Hepatocyte (in vitro differentiated cells): Measurements from ENCODE around the gene CCDC148.

Experiments used
- EZH2 ChIP-seq: fragments of 200-600 bp; sonication (generic); IDR thresholded peaks from 2 replicates; pipeline ENCODE4 v1.6.1; 2016; ENCODE audit warnings: antibody characterized with exemption, mild to moderate bottlenecking, borderline replicate concordance
- EZH2phosphoT487 ChIP-seq: fragments of 200-600 bp; sonication (generic); IDR thresholded peaks from one replicate; pipeline ENCODE4 v1.6.1; 2018; ENCODE audit warnings: antibody characterized with exemption, mild to moderate bottlenecking, low read depth, moderate library complexity; ENCODE audit not compliant: unreplicated experiment, severe bottlenecking
- TF ChIP-seq, protein P1 (sequence below): fragments of 200-600 bp; sonication (generic); IDR thresholded peaks from 2 replicates; pipeline ENCODE4 v1.5.1; 2016; ENCODE audit warnings: antibody characterized with exemption, mild to moderate bottlenecking; ENCODE audit not compliant: poor library complexity

DNA sequence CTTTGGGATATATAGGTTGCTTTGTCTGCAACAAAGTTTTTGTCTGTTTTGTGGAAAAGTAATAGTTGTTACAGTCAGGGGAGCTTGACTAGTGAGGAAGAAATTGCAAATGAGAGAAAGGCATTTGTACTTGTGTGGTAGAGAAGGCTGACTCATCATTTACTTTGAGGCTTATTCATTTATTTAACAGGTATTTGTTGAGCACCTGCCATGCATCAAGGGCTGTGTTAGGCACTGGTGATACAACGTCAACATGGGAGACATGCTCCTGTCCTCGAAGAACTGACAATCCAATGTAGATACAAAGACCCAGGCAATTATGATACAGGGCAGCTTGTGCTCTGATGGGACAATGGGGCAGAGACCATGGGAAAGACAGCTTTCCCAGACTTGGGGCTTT is 275.4 kb downstream of the CCDC148 start:
- TF ChIP-seq, protein P1, sequence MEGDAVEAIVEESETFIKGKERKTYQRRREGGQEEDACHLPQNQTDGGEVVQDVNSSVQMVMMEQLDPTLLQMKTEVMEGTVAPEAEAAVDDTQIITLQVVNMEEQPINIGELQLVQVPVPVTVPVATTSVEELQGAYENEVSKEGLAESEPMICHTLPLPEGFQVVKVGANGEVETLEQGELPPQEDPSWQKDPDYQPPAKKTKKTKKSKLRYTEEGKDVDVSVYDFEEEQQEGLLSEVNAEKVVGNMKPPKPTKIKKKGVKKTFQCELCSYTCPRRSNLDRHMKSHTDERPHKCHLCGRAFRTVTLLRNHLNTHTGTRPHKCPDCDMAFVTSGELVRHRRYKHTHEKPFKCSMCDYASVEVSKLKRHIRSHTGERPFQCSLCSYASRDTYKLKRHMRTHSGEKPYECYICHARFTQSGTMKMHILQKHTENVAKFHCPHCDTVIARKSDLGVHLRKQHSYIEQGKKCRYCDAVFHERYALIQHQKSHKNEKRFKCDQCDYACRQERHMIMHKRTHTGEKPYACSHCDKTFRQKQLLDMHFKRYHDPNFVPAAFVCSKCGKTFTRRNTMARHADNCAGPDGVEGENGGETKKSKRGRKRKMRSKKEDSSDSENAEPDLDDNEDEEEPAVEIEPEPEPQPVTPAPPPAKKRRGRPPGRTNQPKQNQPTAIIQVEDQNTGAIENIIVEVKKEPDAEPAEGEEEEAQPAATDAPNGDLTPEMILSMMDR: no peak
- TF ChIP-seq EZH2: no peak
- TF ChIP-seq EZH2phosphoT487: no peak
